WERI-Rb-1 (cell line): ENCODE measurements around the gene CAP1.
A peak's percentile ranks its signal among the peaks of the same experiment; 100 is the strongest.

Experiments used
- DNase-seq: peaks from one replicate; pipeline ENCODE4 v3.0.0-alpha.2; 2020
- H3K27ac ChIP-seq: fragments of 250-450 bp; sonication (Bioruptor Pico); 2 replicates; pipeline ENCODE4 v1.5.1; 2020; ENCODE audit warnings: mild to moderate bottlenecking, moderate library complexity
- H3K27me3 ChIP-seq: fragments of 250-450 bp; sonication (Bioruptor Pico); 2 replicates; pipeline ENCODE4 v1.5.1; 2021; ENCODE audit warnings: mild to moderate bottlenecking, low read depth, moderate library complexity; ENCODE audit not compliant: insufficient read depth, severe bottlenecking
- H3K36me3 ChIP-seq: fragments of 250-450 bp; sonication (Bioruptor Pico); 2 replicates; pipeline ENCODE4 v1.5.1; 2020; ENCODE audit warnings: mild to moderate bottlenecking, moderate library complexity
- H3K4me3 ChIP-seq: 2 replicates; pipeline ENCODE4 v1.5.1; 2011; ENCODE audit warnings: low read depth, mild to moderate bottlenecking, control low read depth, low read length
- H3K9me3 ChIP-seq: fragments of 250-450 bp; sonication (Bioruptor Pico); 2 replicates; pipeline ENCODE4 v1.5.1; 2021; ENCODE audit warnings: mild to moderate bottlenecking, moderate library complexity; ENCODE audit not compliant: severe bottlenecking
- TF ChIP-seq, protein P1 (sequence below): IDR thresholded peaks from 2 replicates; pipeline ENCODE4 v1.5.1; 2011; ENCODE audit warnings: low read depth, mild to moderate bottlenecking, control low read depth, inconsistent platforms, low read length

CAP1 gene

DNA sequence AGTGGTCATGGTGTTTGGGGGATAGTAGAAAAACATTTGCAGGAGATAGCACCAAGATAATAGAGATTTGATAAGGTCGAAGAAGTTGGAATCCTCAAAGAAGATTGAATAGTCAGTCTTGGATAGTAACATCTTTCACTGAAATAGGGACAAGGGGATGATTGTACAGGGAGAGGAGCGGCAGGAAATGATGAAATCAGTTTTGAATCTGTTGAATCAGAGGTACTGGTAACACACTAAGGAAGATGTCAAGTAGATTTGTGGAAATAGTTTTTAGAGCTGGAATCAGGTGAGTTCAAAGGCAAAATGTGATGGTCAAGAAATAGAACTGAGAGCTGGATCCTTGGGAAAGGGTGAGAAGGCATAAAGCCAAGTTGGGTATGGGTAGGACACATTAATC is 26.5 kb downstream of the CAP1 start:
- H3K36me3 ChIP-seq: peaks cover 87% of the 10 kb centered on the region
- no peak for DNase-seq
- TF ChIP-seq, protein P1, sequence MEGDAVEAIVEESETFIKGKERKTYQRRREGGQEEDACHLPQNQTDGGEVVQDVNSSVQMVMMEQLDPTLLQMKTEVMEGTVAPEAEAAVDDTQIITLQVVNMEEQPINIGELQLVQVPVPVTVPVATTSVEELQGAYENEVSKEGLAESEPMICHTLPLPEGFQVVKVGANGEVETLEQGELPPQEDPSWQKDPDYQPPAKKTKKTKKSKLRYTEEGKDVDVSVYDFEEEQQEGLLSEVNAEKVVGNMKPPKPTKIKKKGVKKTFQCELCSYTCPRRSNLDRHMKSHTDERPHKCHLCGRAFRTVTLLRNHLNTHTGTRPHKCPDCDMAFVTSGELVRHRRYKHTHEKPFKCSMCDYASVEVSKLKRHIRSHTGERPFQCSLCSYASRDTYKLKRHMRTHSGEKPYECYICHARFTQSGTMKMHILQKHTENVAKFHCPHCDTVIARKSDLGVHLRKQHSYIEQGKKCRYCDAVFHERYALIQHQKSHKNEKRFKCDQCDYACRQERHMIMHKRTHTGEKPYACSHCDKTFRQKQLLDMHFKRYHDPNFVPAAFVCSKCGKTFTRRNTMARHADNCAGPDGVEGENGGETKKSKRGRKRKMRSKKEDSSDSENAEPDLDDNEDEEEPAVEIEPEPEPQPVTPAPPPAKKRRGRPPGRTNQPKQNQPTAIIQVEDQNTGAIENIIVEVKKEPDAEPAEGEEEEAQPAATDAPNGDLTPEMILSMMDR: no peak
- H3K27me3 ChIP-seq: no peaks in the 10 kb centered on the region
- peak overlapping the region; percentile 51 for H3K27ac ChIP-seq
- no peaks in the 10 kb centered on the region for H3K9me3 ChIP-seq
- H3K4me3 ChIP-seq: no peak overlapping the region

DNA sequence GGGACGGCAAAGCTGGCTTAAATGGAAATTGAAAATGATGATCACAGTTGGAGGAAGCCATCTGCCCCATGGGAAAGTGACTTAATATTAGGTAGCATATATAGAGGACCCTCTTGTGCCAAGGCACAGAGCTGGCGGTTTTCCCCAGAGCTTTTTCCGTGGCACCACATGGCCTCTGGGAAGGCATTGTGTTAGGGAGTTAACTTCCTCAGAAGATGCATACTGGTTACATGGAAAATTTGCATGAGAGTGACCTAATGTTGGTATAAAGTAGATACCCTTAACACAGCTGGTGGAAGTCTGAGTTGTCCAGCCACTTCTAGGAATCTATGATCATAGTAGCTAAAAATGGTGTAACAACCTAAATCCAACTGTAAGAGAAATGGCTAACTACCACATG is 27.3 kb downstream of the CAP1 start:
- Histone ChIP-seq H3K36me3 (peaks cover 84% of the 10 kb centered on the region), H3K9me3 (no peaks in the 10 kb centered on the region), H3K27ac (peak overlapping the region; percentile 53), H3K4me3 (no peak overlapping the region), H3K27me3 (no peaks in the 10 kb centered on the region)
- TF ChIP-seq, protein P1: no peak
- no peak for DNase-seq

DNA sequence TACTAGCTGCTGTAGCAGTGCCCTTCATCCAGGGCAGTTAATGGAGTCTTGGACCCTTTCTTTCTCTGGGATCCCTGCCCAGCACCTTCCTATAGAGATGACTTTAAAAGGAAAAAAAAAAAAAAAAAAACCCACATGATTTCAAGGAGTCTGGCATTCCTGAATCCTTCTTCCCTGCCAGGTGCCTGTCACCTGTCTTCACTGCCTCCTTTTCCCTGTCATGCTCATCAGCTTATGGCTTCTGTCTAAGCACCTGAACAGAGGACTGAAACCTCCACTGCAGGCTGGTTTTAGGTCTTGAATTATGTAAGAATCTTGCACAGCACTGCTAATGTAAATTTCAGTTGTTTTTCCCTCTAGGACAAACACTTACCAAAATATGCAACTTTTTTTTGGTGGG is 31.6 kb downstream of the CAP1 start:
- Histone ChIP-seq H3K27ac (no peak overlapping the region), H3K4me3 (no peak overlapping the region), H3K36me3 (peaks cover 88% of the 10 kb centered on the region), H3K27me3 (no peaks in the 10 kb centered on the region), H3K9me3 (no peaks in the 10 kb centered on the region)
- no peak for DNase-seq
- TF ChIP-seq, protein P1: no peak

DNA sequence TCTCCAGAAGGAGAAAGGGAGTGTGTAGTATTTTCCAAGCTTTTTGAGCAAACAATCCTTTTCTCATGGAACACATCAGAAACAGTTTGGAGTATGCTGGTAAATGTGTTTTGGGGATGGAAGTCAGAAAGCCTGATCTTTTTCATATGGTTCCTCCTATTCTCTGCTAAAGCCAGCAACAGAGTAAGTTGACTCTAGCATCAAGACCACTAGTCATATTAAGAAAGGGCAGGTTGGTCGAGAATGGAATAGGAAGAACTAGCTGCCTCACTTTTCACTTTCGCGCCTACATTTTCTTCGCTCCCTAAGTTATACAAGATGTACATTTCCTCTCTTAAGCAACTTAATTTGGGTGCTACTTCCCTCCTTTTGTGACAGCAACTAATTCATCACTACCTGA is 32.5 kb downstream of the CAP1 start:
- no peak for DNase-seq
- Histone ChIP-seq H3K36me3 (peaks cover 90% of the 10 kb centered on the region), H3K27ac (no peak overlapping the region), H3K27me3 (no peaks in the 10 kb centered on the region), H3K9me3 (no peaks in the 10 kb centered on the region), H3K4me3 (no peak overlapping the region)
- TF ChIP-seq, protein P1: no peak

DNA sequence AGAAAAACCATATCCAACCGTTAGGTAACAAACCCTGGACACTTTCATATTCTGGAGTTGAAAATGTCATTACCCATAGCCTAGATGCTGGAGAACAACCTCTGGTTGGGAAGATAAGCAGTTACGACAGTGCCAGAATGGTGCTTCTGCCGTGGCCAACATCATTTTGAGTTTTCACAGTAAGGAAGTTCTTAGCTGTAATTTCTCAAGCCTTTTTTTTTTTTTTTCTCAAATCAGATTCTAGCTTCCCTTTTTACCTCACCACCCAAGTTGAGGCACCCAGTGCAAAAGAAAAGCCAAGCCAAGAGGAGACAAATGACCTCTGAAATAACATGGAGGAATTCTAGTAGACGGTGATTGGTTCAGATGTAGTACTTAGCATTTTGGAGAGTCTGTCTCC is 34.7 kb downstream of the CAP1 start:
- TF ChIP-seq, protein P1: no peak
- peaks cover 89% of the 10 kb centered on the region for H3K36me3 ChIP-seq
- DNase-seq: no peak
- no peak overlapping the region for H3K27ac ChIP-seq
- no peak overlapping the region for H3K4me3 ChIP-seq
- no peaks in the 10 kb centered on the region for H3K27me3 ChIP-seq
- no peaks in the 10 kb centered on the region for H3K9me3 ChIP-seq

DNA sequence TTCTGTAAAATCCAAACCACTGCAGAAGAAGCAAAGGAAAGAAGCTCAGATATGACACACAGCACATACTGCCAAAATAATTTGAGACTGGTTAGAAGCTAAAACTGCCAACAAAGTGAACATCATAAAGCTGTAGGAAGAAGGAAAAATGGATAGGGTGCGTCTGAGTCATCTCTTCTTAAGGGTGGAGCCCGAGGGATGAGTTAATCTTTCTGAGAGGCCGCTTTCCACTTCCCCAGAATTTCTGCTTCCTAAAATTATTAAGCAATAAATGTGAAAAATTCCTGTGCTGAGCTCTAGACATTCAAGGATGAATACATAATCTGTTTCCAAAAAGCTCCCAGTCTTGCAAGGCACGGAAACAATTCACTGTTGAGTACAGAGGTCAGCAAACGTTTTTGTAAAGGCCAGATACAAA is 36.4 kb downstream of the CAP1 start:
- Histone ChIP-seq H3K4me3 (no peak overlapping the region), H3K9me3 (no peaks in the 10 kb centered on the region), H3K36me3 (peaks cover 88% of the 10 kb centered on the region), H3K27ac (no peak overlapping the region), H3K27me3 (no peaks in the 10 kb centered on the region)
- DNase-seq: no peak
- TF ChIP-seq, protein P1: no peak
